HL-60 (cell line): Measurements from ENCODE around the gene ABLIM1.

Experiments used
- DNase-seq, 2 experiments: peaks; one replicate each; pipeline ENCODE4 v3.0.0-alpha.2; 2010 to 2020; ENCODE audit warnings: low read depth in 1 of 2, low spot score in 1 of 2
- H3K27ac ChIP-seq: fragments of 250-450 bp; sonication (Bioruptor Pico); replicated peaks from 2 replicates; pipeline ENCODE4 v1.5.1; 2020; ENCODE audit warnings: mild to moderate bottlenecking, moderate library complexity
- H3K27me3 ChIP-seq: fragments of 250-450 bp; sonication (Bioruptor Pico); 2 replicates; pipeline ENCODE4 v1.5.1; 2021; ENCODE audit warnings: mild to moderate bottlenecking, moderate library complexity; ENCODE audit not compliant: insufficient read depth, poor library complexity, severe bottlenecking
- H3K4me3 ChIP-seq: replicated peaks from 2 replicates; pipeline ENCODE4 v1.5.1; 2011; ENCODE audit warnings: mild to moderate bottlenecking, control low read depth, low read length; ENCODE audit not compliant: insufficient read depth
- CTCF ChIP-seq: IDR thresholded peaks from one replicate; pipeline ENCODE4 v1.5.1; 2011; ENCODE audit warnings: low read length, control low read depth, inconsistent platforms; ENCODE audit not compliant: insufficient read depth
- GABPA ChIP-seq: IDR thresholded peaks from 2 replicates; pipeline ENCODE4 v1.6.1; 2012; ENCODE audit warnings: low read depth
- POLR2AphosphoS5 ChIP-seq: IDR thresholded peaks from 2 replicates; pipeline ENCODE4 v1.6.1; 2012; ENCODE audit warnings: low read depth
- REST ChIP-seq: IDR thresholded peaks from 2 replicates; pipeline ENCODE4 v1.6.1; 2012; ENCODE audit warnings: low read depth; ENCODE audit not compliant: insufficient replicate concordance
- SPI1 ChIP-seq: IDR thresholded peaks from 2 replicates; pipeline ENCODE4 v1.6.1; 2012; ENCODE audit warnings: low read depth, mild to moderate bottlenecking, borderline replicate concordance

The ABLIM1 gene

GRCh38 chr10:114576716-114577115 is 81.4 kb downstream of the ABLIM1 start:
- H3K27me3 ChIP-seq = peaks cover 3% of the 10 kb centered on the region

GRCh38 chr10:114576132-114576487 is 82.0 kb downstream of the ABLIM1 start:
- Histone ChIP-seq H3K27me3 (peaks cover 3% of the 10 kb centered on the region), H3K4me3 (no peak overlapping the region), H3K27ac (no peak overlapping the region)
- no peak for TF ChIP-seq CTCF
- TF ChIP-seq GABPA = no peak
- no peak for TF ChIP-seq REST
- no peak for TF ChIP-seq POLR2AphosphoS5
- no peak for TF ChIP-seq SPI1
- no peak for DNase-seq

More at GRCh38 chr10:114576716-114577115, 81.4 kb downstream of the ABLIM1 start:
- no peak for DNase-seq
- Histone ChIP-seq H3K4me3 (no peak overlapping the region), H3K27ac (no peak overlapping the region)
- no peak for TF ChIP-seq SPI1
- TF ChIP-seq GABPA = no peak
- TF ChIP-seq CTCF = no peak
- no peak for TF ChIP-seq REST
- no peak for TF ChIP-seq POLR2AphosphoS5

GRCh38 chr10:114575417-114576131 is 82.5 kb downstream of the ABLIM1 start:
- no peak overlapping the region for H3K4me3 ChIP-seq
- H3K27me3 ChIP-seq = peaks cover 3% of the 10 kb centered on the region
- DNase-seq = no peak
- no peak for TF ChIP-seq POLR2AphosphoS5
- no peak for TF ChIP-seq GABPA
- no peak for TF ChIP-seq CTCF
- TF ChIP-seq REST = no peak
- no peak for TF ChIP-seq SPI1
- no peak overlapping the region for H3K27ac ChIP-seq
